Neural cell (in vitro differentiated cells): ENCODE data around the gene LSAMP. TPM values are rescaled to one million over a fixed set of nuclear protein-coding genes. Genes with fewer than 3 reads are reported as not detected.

ENCODE experiments used
- H2AFZ ChIP-seq: fragments of 200-600, 300-800 bp; sonication (generic), shearing (Covaris generic); 2 replicates; pipeline ENCODE4 v1.6.0; 2014; ENCODE audit warnings: low read depth, mild to moderate bottlenecking, antibody characterized with exemption, low read length, moderate library complexity
- H3F3A ChIP-seq: fragments of 200-600 bp; shearing (Covaris generic); 2 replicates; pipeline ENCODE4 v1.6.1; 2016; ENCODE audit warnings: mild to moderate bottlenecking, moderate library complexity, mixed read lengths, antibody characterized with exemption, low read length; ENCODE audit not compliant: insufficient read depth, poor library complexity, severe bottlenecking
- H3K27ac ChIP-seq: fragments of 200-600, 300-800 bp; sonication (generic), shearing (Covaris generic); 2 replicates; pipeline ENCODE4 v1.5.1; 2014; ENCODE audit warnings: mild to moderate bottlenecking, low read length, moderate library complexity
- H3K27me3 ChIP-seq: fragments of 300-800, 200-600 bp; sonication (generic), shearing (Covaris generic); 2 replicates; pipeline ENCODE4 v1.6.0; 2014; ENCODE audit warnings: mild to moderate bottlenecking, low read depth, low read length, moderate library complexity; ENCODE audit not compliant: insufficient read depth
- H3K36me3 ChIP-seq: fragments of 300-800, 200-600 bp; sonication (generic), shearing (Covaris generic); 2 replicates; pipeline ENCODE4 v1.5.1; 2014; ENCODE audit warnings: mild to moderate bottlenecking, antibody characterized with exemption, low read length, moderate library complexity; ENCODE audit not compliant: insufficient read depth
- H3K4me2 ChIP-seq: fragments of 300-800, 200-600 bp; sonication (generic), shearing (Covaris generic); 2 replicates; pipeline ENCODE4 v1.6.0; 2014; ENCODE audit warnings: mild to moderate bottlenecking, low read length
- H3K4me3 ChIP-seq: fragments of 300-800, 200-600 bp; sonication (generic), shearing (Covaris generic); 2 replicates; pipeline ENCODE4 v1.5.1; 2014; ENCODE audit warnings: mild to moderate bottlenecking, low read length, moderate library complexity
- H3K79me2 ChIP-seq: fragments of 200-600 bp; shearing (Covaris generic); replicated peaks from 2 replicates; pipeline ENCODE4 v1.6.0; 2014; ENCODE audit warnings: mild to moderate bottlenecking, low read length, moderate library complexity; ENCODE audit not compliant: insufficient read depth
- H3K9ac ChIP-seq: fragments of 300-800, 200-600 bp; sonication (generic), shearing (Covaris generic); 2 replicates; pipeline ENCODE4 v1.6.1; 2016; ENCODE audit warnings: mild to moderate bottlenecking, low read length, mixed read lengths
- H3K9me2 ChIP-seq: fragments of 200-600 bp; shearing (Covaris generic); 2 replicates; pipeline ENCODE4 v1.6.1; 2016; ENCODE audit warnings: mild to moderate bottlenecking, low read length, mixed read lengths; ENCODE audit not compliant: insufficient read depth
- H3K9me3 ChIP-seq: fragments of 200-600, 300-800 bp; sonication (generic), shearing (Covaris generic); 2 replicates; pipeline ENCODE4 v1.6.1; 2016; ENCODE audit warnings: mild to moderate bottlenecking, mixed run types, low read length, moderate library complexity, mixed read lengths
- H4K20me1 ChIP-seq: fragments of 200-600 bp; shearing (Covaris generic); 2 replicates; pipeline ENCODE4 v1.6.1; 2016; ENCODE audit warnings: mild to moderate bottlenecking, mixed run types; ENCODE audit not compliant: insufficient read depth
- CTCF ChIP-seq: fragments of 450-650 bp; IDR thresholded peaks from 2 replicates; pipeline ENCODE4 v1.5.1; 2014; ENCODE audit warnings: antibody characterized with exemption, mild to moderate bottlenecking, moderate library complexity; ENCODE audit not compliant: poor library complexity, severe bottlenecking
- EP300 ChIP-seq: fragments of 450-650 bp; conservative IDR thresholded peaks from 2 replicates; pipeline ENCODE4 v1.6.1; 2014; ENCODE audit warnings: antibody characterized with exemption, mild to moderate bottlenecking, moderate library complexity; ENCODE audit not compliant: poor library complexity, severe bottlenecking
- EZH2 ChIP-seq: fragments of 200-600, 300-800 bp; shearing (Covaris generic), sonication (generic); IDR thresholded peaks from 2 replicates; pipeline ENCODE4 v1.6.1; 2014; ENCODE audit warnings: antibody characterized with exemption, low read length, borderline replicate concordance, mild to moderate bottlenecking; ENCODE audit not compliant: insufficient read depth, poor library complexity, severe bottlenecking
- MXI1 ChIP-seq: fragments of 450-650 bp; conservative IDR thresholded peaks from 2 replicates; pipeline ENCODE4 v1.6.1; 2014; ENCODE audit warnings: antibody characterized with exemption, mild to moderate bottlenecking; ENCODE audit not compliant: poor library complexity, severe bottlenecking
- POLR2AphosphoS5 ChIP-seq: IDR thresholded peaks from 2 replicates; pipeline ENCODE4 v1.6.1; 2012
- RAD21 ChIP-seq: fragments of 450-650 bp; conservative IDR thresholded peaks from 2 replicates; pipeline ENCODE4 v1.6.1; 2014; ENCODE audit warnings: antibody characterized with exemption, mild to moderate bottlenecking, moderate library complexity
- REST ChIP-seq: IDR thresholded peaks from 2 replicates; pipeline ENCODE4 v1.6.1; 2012; ENCODE audit warnings: borderline replicate concordance
- SMC3 ChIP-seq: fragments of 450-650 bp; conservative IDR thresholded peaks from 2 replicates; pipeline ENCODE4 v1.6.1; 2014; ENCODE audit warnings: antibody characterized with exemption, mild to moderate bottlenecking, moderate library complexity; ENCODE audit not compliant: poor library complexity
- TAF1 ChIP-seq: IDR thresholded peaks from 2 replicates; pipeline ENCODE4 v1.6.1; 2012; ENCODE audit warnings: low read depth
- polyA plus RNA-seq: library from polyadenylated mRNA; depleted of rRNA; stranded (reverse); fragments of >200 nt; gene quantifications from 2 replicates; pipeline ENCODE4 v1.2.3, GENCODE V29; 2014

LSAMP gene
- polyA plus RNA-seq, 1 donor from 2014 or later, result 93.6 TPM

GRCh38 chr3:116198087-116198486 lies 247.2 kb downstream of the LSAMP start:
- Histone ChIP-seq H3K27ac (no peak overlapping the region), H3K9ac (no peak overlapping the region), H3K27me3 (no peaks in the 10 kb centered on the region), H3K4me3 (no peak overlapping the region), H3K79me2 (no peaks in the 10 kb centered on the region), H4K20me1 (no peaks in the 10 kb centered on the region), H3K9me3 (no peaks in the 10 kb centered on the region), H2AFZ (no peak overlapping the region), H3K9me2 (no peaks in the 10 kb centered on the region), H3K36me3 (no peaks in the 10 kb centered on the region), H3F3A (no peaks in the 10 kb centered on the region), H3K4me2 (no peak overlapping the region)
- TF ChIP-seq CTCF (no peak), POLR2AphosphoS5 (no peak), EZH2 (no peak), EP300 (no peak), RAD21 (no peak), TAF1 (no peak), REST (no peak), MXI1 (no peak), SMC3 (no peak)

DNA sequence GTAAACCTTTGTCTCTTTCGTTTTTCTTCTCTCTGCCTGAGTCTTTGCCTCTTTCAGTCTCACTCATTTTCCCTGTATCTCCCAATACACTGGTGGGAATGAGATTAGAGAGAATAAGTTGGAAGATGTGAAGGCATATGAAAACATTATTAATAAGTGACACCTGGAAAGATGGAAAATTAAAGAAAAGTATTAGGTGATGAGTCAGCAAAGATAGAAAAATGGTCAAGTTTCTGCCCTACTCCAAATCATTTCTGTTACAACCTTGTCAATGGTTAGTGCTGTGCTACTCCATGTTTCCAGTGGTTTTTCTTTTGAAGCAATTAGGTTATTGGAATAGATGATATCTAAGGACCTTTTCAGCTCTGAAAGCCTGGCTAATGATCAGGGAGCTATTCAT lies 252.8 kb downstream of the LSAMP start:
- no peak overlapping the region for H3K27ac ChIP-seq
- no peak overlapping the region for H3K4me3 ChIP-seq
- no peaks in the 10 kb centered on the region for H3K79me2 ChIP-seq
- no peak overlapping the region for H3K9ac ChIP-seq
- H4K20me1 ChIP-seq, result no peaks in the 10 kb centered on the region
- H3K36me3 ChIP-seq, result no peaks in the 10 kb centered on the region
- TF ChIP-seq SMC3, result no peak
- TF ChIP-seq EP300, result no peak
- no peak for TF ChIP-seq POLR2AphosphoS5
- no peak for TF ChIP-seq REST
- no peak for TF ChIP-seq MXI1
- H3F3A ChIP-seq, result no peaks in the 10 kb centered on the region
- H3K9me3 ChIP-seq, result no peaks in the 10 kb centered on the region
- H2AFZ ChIP-seq, result no peak overlapping the region
- H3K9me2 ChIP-seq, result no peaks in the 10 kb centered on the region
- no peaks in the 10 kb centered on the region for H3K27me3 ChIP-seq
- no peak overlapping the region for H3K4me2 ChIP-seq
